Measurements from ENCODE around the gene OCIAD1. TPM values are rescaled to one million over a fixed set of nuclear protein-coding genes. Genes with fewer than 3 reads are reported as not detected.
A peak's percentile ranks its signal among the peaks of the same experiment; 100 is the strongest.

OCIAD1 gene
- total RNA-seq, 1 experiment from 2014 or later = 61.0 TPM

GRCh38 chr4:48831532-48832030 lies 693 bp downstream of the OCIAD1 start:
- H3F3A ChIP-seq (ENCODE audit: low read length, unreplicated experiment) = no peaks in the 10 kb centered on the region
- H3K4me1 ChIP-seq (ENCODE audit: insufficient read depth, low read length) = peaks cover 6% of the 10 kb centered on the region
- peak overlapping the region; percentile 83 for H3K27ac ChIP-seq (ENCODE audit: low read length)
- ChIA-PET POLR2A (ENCODE audit: unreplicated experiment) (no interaction called here), CTCF (no interaction called here)
- H4K20me1 ChIP-seq (ENCODE audit: low read length) = no peaks in the 10 kb centered on the region
- peak overlapping the region; percentile 85 for H3K4me3 ChIP-seq (ENCODE audit: low read length)
- peaks cover 52% of the 10 kb centered on the region for H3K79me2 ChIP-seq (ENCODE audit: low read length)
- peak overlapping the region; percentile 97 for H3K9ac ChIP-seq (ENCODE audit: low read length)
- H3K36me3 ChIP-seq (ENCODE audit: low read depth, low read length) = peaks cover 22% of the 10 kb centered on the region; the same call in 1 of the 2 replicates
- no peak for TF ChIP-seq CTCF (conservative IDR thresholded peaks at IDR 0.05; ENCODE audit: low read depth, low read length)
- no peak for TF ChIP-seq EZH2 (IDR thresholded peaks at IDR 0.05; ENCODE audit: low read length, unreplicated experiment)
- no peak for TF ChIP-seq EZH2phosphoT487 (IDR thresholded peaks at IDR 0.05; ENCODE audit: borderline replicate concordance, low read length)
- no peaks in the 10 kb centered on the region for H3K9me3 ChIP-seq (ENCODE audit: low read length)
- no peak for DNase-seq
- ATAC-seq = no peak
- H3K4me2 ChIP-seq (ENCODE audit: low read length) = peak overlapping the region; percentile 84
- H2AFZ ChIP-seq (ENCODE audit: low read length) = peak overlapping the region; percentile 79
- H3K27me3 ChIP-seq (ENCODE audit: low read length) = no peaks in the 10 kb centered on the region
- TSS peak; percentile 83 for BruUV-seq (replicated peaks)
- intact Hi-C loops (cut with micrococcal nuclease) = loop anchor here (1.0 kb wide), 1 partner anchor 51 kb away; the partner anchor contains the start of gene FRYL
- no peaks in the 10 kb centered on the region for H3K9me2 ChIP-seq (replicated peaks; ENCODE audit: low read length)

GRCh38 chr4:48832571-48832970 lies 1.7 kb downstream of the OCIAD1 start:
- ATAC-seq (no peak), DNase-seq (no peak)
- Histone ChIP-seq H4K20me1 (ENCODE audit: low read length) (no peaks in the 10 kb centered on the region), H3K4me3 (ENCODE audit: low read length) (peak overlapping the region; percentile 85), H3K9ac (ENCODE audit: low read length) (peak overlapping the region; percentile 97), H3K36me3 (ENCODE audit: low read depth, low read length) (peaks cover 25% of the 10 kb centered on the region; the same call in 1 of the 2 replicates), H3K4me2 (ENCODE audit: low read length) (peak overlapping the region; percentile 84), H3K27me3 (ENCODE audit: low read length) (no peaks in the 10 kb centered on the region), H3K27ac (ENCODE audit: low read length) (no peak overlapping the region), H3F3A (ENCODE audit: low read length, unreplicated experiment) (no peaks in the 10 kb centered on the region), H3K4me1 (ENCODE audit: insufficient read depth, low read length) (peaks cover 6% of the 10 kb centered on the region), H3K79me2 (ENCODE audit: low read length) (peaks cover 55% of the 10 kb centered on the region), H3K9me2 (replicated peaks; ENCODE audit: low read length) (no peaks in the 10 kb centered on the region), H3K9me3 (ENCODE audit: low read length) (no peaks in the 10 kb centered on the region), H2AFZ (ENCODE audit: low read length) (no peak overlapping the region)
- POLR2A ChIA-PET (ENCODE audit: unreplicated experiment) = no interaction called here
- no TSS peak for BruUV-seq (replicated peaks)
- CTCF ChIA-PET = no interaction called here
- TF ChIP-seq EZH2phosphoT487 (IDR thresholded peaks at IDR 0.05; ENCODE audit: borderline replicate concordance, low read length) (no peak), EZH2 (IDR thresholded peaks at IDR 0.05; ENCODE audit: low read length, unreplicated experiment) (no peak), CTCF (conservative IDR thresholded peaks at IDR 0.05; ENCODE audit: low read depth, low read length) (no peak)
- intact Hi-C loops (cut with micrococcal nuclease) = no loop called here

- no peaks in the 10 kb centered on the region for H3K4me1 ChIP-seq (ENCODE audit: insufficient read depth, low read length)
- H3K4me2 ChIP-seq (ENCODE audit: low read length) = no peak overlapping the region
- no peak overlapping the region for H2AFZ ChIP-seq (ENCODE audit: low read length)
- no peak for DNase-seq
- 0 out of 2 replicates have a peak, but pooled peaks cover 3% of the 10 kb centered on the region for H4K20me1 ChIP-seq (ENCODE audit: low read length)
- H3K27ac ChIP-seq (ENCODE audit: low read length) = no peak overlapping the region
- no TSS peak for BruUV-seq (replicated peaks)
- no peak overlapping the region for H3K9ac ChIP-seq (ENCODE audit: low read length)
- H3K36me3 ChIP-seq (ENCODE audit: low read depth, low read length) = peaks cover 41% of the 10 kb centered on the region; the same call in 1 of the 2 replicates
- ATAC-seq = no peak
- no peaks in the 10 kb centered on the region for H3F3A ChIP-seq (ENCODE audit: low read length, unreplicated experiment)
- POLR2A ChIA-PET (ENCODE audit: unreplicated experiment) = no interaction called here
- H3K79me2 ChIP-seq (ENCODE audit: low read length) = peaks cover 60% of the 10 kb centered on the region
- no peaks in the 10 kb centered on the region for H3K27me3 ChIP-seq (ENCODE audit: low read length)
- H3K4me3 ChIP-seq (ENCODE audit: low read length) = no peak overlapping the region
- CTCF ChIA-PET = no interaction called here
- intact Hi-C loops (cut with micrococcal nuclease) = no loop called here
- no peaks in the 10 kb centered on the region for H3K9me3 ChIP-seq (ENCODE audit: low read length)
- TF ChIP-seq EZH2 (IDR thresholded peaks at IDR 0.05; ENCODE audit: low read length, unreplicated experiment) (no peak), EZH2phosphoT487 (IDR thresholded peaks at IDR 0.05; ENCODE audit: borderline replicate concordance, low read length) (no peak), CTCF (conservative IDR thresholded peaks at IDR 0.05; ENCODE audit: low read depth, low read length) (no peak)
- H3K9me2 ChIP-seq (replicated peaks; ENCODE audit: low read length) = no peaks in the 10 kb centered on the region
Observed at GRCh38 chr4:48836658-48837057, 5.8 kb downstream of the OCIAD1 start.
